ENCODE data around the gene CRYZL1.

The CRYZL1 gene

DNA sequence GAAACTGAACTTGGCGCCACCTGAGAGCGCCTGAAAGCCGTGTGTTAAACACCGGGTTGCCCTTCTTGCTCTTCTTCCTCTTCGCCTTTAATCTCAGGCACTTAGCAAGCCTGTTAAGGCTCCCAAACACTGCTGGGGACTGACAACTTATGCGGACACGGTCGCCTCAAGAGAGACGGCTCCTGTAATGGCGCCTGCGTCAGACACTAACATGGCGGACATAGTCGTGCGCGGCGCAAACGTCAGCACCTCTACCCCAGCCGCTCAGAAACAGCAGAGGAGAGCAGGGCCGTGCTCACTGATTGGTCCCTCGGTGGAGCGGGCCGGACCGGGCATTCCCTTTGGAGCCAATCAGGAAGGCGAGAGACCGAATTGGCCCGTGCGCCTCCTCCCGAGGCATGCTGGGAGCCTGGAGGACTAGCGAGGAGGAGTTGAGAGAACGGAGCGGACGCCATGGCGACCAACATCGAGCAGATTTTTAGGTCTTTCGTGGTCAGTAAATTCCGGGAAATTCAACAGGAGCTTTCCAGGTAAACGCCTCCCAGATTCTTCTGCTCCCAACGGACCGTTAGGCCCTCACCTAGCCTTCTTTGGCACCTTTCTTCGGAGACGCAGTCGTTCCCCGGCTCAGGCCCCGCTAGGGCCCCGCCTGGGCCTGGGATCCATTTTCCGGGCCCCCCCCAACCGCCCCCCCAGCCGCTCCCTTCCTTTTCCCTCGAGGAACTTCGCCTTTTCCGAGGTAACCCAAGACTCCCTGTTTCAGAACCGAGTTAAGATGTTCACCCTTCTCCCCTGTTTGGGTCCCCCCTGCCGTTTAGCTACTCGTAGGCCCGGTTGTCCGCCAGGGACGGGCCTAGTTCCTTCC is 98.7 kb downstream of the CRYZL1 start, which contains the start of gene SON:
Gene SON, plus strand, starts transcription at position 399 of the 865 bp plus-strand sequence. Its CDS starts 55 bp downstream, at position 454.
- H3K9me2 ChIP-seq (ENCODE audit: low read depth, low read length) = no peaks in the 10 kb centered on the region
- no peaks in the 10 kb centered on the region for H3K9me3 ChIP-seq (ENCODE audit: low read length)
- no peaks in the 10 kb centered on the region for H3K27me3 ChIP-seq (ENCODE audit: insufficient read depth, low read length)
- no peaks in the 10 kb centered on the region for H3F3A ChIP-seq (ENCODE audit: insufficient read depth, low read length)
- no peak within 1 kb of the TSS for H2AFZ ChIP-seq (ENCODE audit: low read length)
- peaks cover 39% of the 10 kb centered on the region for H3K4me1 ChIP-seq (ENCODE audit: insufficient read depth, low read length, severe bottlenecking)
- peak within 1 kb of the TSS; percentile 97 for H3K9ac ChIP-seq (ENCODE audit: low read length)
- H4K20me1 ChIP-seq (ENCODE audit: insufficient read depth, low read length) = no peaks in the 10 kb centered on the region; the same call in 1 of the 2 replicates
- peaks cover 73% of the 10 kb centered on the region for H3K79me2 ChIP-seq (ENCODE audit: insufficient read depth, low read length)
- H3K27ac ChIP-seq (ENCODE audit: low read depth, low read length, poor library complexity, severe bottlenecking) = peak within 1 kb of the TSS; percentile 96
- peaks cover 45% of the 10 kb centered on the region for H3K36me3 ChIP-seq (ENCODE audit: insufficient read depth, low read length)
- H3K4me2 ChIP-seq (ENCODE audit: low read length) = peak within 1 kb of the TSS; percentile 98
- no peak for TF ChIP-seq EZH2 (IDR thresholded peaks at IDR 0.05; ENCODE audit: borderline replicate concordance, low read length)
- TF ChIP-seq, protein P1, sequence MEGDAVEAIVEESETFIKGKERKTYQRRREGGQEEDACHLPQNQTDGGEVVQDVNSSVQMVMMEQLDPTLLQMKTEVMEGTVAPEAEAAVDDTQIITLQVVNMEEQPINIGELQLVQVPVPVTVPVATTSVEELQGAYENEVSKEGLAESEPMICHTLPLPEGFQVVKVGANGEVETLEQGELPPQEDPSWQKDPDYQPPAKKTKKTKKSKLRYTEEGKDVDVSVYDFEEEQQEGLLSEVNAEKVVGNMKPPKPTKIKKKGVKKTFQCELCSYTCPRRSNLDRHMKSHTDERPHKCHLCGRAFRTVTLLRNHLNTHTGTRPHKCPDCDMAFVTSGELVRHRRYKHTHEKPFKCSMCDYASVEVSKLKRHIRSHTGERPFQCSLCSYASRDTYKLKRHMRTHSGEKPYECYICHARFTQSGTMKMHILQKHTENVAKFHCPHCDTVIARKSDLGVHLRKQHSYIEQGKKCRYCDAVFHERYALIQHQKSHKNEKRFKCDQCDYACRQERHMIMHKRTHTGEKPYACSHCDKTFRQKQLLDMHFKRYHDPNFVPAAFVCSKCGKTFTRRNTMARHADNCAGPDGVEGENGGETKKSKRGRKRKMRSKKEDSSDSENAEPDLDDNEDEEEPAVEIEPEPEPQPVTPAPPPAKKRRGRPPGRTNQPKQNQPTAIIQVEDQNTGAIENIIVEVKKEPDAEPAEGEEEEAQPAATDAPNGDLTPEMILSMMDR (IDR thresholded peaks at IDR 0.05; ENCODE audit: low read length) = no peak
- peak within 1 kb of the TSS; percentile 84 for H3K4me3 ChIP-seq (ENCODE audit: low read depth, low read length, poor library complexity, severe bottlenecking)

GRCh38 chr21:33541756-33542639 is 99.5 kb downstream of the CRYZL1 start, which contains the start of gene GART:
GART (minus strand) TSS chr21:33542117; CDS start chr21:33539315, 2,802 bp downstream.
- Histone ChIP-seq H2AFZ (ENCODE audit: low read length) (no peak within 1 kb of the TSS), H3K36me3 (ENCODE audit: insufficient read depth, low read length) (peaks cover 45% of the 10 kb centered on the region), H3K79me2 (ENCODE audit: insufficient read depth, low read length) (peaks cover 64% of the 10 kb centered on the region), H4K20me1 (ENCODE audit: insufficient read depth, low read length) (no peaks in the 10 kb centered on the region; the same call in 1 of the 2 replicates), H3K9me3 (ENCODE audit: low read length) (no peaks in the 10 kb centered on the region), H3K9ac (ENCODE audit: low read length) (peak within 1 kb of the TSS; percentile 97), H3K27me3 (ENCODE audit: insufficient read depth, low read length) (no peaks in the 10 kb centered on the region), H3K9me2 (ENCODE audit: low read depth, low read length) (no peaks in the 10 kb centered on the region), H3F3A (ENCODE audit: insufficient read depth, low read length) (no peaks in the 10 kb centered on the region), H3K4me3 (ENCODE audit: low read depth, low read length, poor library complexity, severe bottlenecking) (peak within 1 kb of the TSS; percentile 84), H3K4me1 (ENCODE audit: insufficient read depth, low read length, severe bottlenecking) (peaks cover 39% of the 10 kb centered on the region), H3K27ac (ENCODE audit: low read depth, low read length, poor library complexity, severe bottlenecking) (peak within 1 kb of the TSS; percentile 96), H3K4me2 (ENCODE audit: low read length) (peak within 1 kb of the TSS; percentile 98)
- TF ChIP-seq EZH2 (IDR thresholded peaks at IDR 0.05; ENCODE audit: borderline replicate concordance, low read length) = no peak
- TF ChIP-seq, protein P1 (IDR thresholded peaks at IDR 0.05; ENCODE audit: low read length) = no peak

GRCh38 chr21:33541105-33541711 is 100.3 kb downstream of the CRYZL1 start:
- peak overlapping the region; percentile 97 for H3K9ac ChIP-seq (ENCODE audit: low read length)
- H3K36me3 ChIP-seq (ENCODE audit: insufficient read depth, low read length) = peaks cover 45% of the 10 kb centered on the region
- H3K4me2 ChIP-seq (ENCODE audit: low read length) = peak overlapping the region; percentile 81
- peak overlapping the region; percentile 84 for H3K4me3 ChIP-seq (ENCODE audit: low read depth, low read length, poor library complexity, severe bottlenecking)
- no peaks in the 10 kb centered on the region for H3K9me2 ChIP-seq (ENCODE audit: low read depth, low read length)
- H3K9me3 ChIP-seq (ENCODE audit: low read length) = no peaks in the 10 kb centered on the region
- peak overlapping the region; percentile 96 for H3K27ac ChIP-seq (ENCODE audit: low read depth, low read length, poor library complexity, severe bottlenecking)
- TF ChIP-seq, protein P1 (IDR thresholded peaks at IDR 0.05; ENCODE audit: low read length) = no peak
- TF ChIP-seq EZH2 (IDR thresholded peaks at IDR 0.05; ENCODE audit: borderline replicate concordance, low read length) = no peak
- H3K79me2 ChIP-seq (ENCODE audit: insufficient read depth, low read length) = peaks cover 56% of the 10 kb centered on the region
- no peaks in the 10 kb centered on the region for H3K27me3 ChIP-seq (ENCODE audit: insufficient read depth, low read length)
- H3F3A ChIP-seq (ENCODE audit: insufficient read depth, low read length) = no peaks in the 10 kb centered on the region
- no peaks in the 10 kb centered on the region; the same call in 1 of the 2 replicates for H4K20me1 ChIP-seq (ENCODE audit: insufficient read depth, low read length)
- H3K4me1 ChIP-seq (ENCODE audit: insufficient read depth, low read length, severe bottlenecking) = peaks cover 39% of the 10 kb centered on the region
- H2AFZ ChIP-seq (ENCODE audit: low read length) = no peak overlapping the region

Data from OCI-LY1 (cell line).